ENCODE data around the gene CNIH2. TPM values are rescaled to one million over a fixed set of nuclear protein-coding genes. Genes with fewer than 3 reads are reported as not detected.

CNIH2 gene
- total and polyA plus RNA-seq, 2 of the 13 experiments (the other 11 are each of a cell fraction or from before 2014, with no cell fraction given), result 0.60 to 0.69 TPM

DNA sequence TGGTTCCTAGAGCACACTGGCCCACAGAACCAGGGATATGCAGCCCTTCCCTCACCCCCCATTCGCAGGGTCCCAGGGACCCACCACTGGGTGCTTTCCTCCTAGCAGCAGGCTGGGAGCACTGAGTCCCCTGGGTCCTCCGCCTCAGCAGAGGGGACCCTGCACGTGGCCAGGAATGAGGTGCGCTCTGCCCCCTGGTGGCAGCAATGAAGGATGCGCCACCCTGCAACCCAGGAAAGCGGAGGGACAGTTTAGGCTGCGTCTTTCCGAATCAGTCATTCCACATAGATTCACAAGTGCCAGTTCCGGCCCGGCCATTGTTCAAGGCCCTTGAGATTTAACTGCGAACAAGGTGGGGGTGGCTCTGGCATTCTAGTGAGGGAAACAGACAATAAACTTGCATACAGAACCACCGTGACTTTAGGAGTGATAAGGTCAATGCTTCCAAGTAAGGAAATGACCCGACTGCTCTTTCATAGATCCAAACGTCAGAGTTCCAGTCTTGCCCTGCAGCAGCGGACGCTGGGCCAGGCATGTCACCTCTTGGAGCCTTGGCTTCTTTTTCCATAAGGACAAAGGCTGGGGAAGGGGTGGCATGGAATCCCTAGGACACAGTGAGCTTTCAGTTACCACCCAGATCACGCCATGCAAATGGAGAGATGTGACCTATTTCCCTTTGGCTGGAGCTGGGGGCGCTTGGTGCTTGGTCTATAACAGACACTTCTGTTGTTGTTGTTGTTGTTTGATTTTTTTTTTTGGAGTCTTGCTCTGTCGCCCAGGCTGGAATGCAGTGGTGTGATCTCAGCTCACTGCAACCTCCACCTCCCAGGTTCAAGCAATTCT, 50.5 kb downstream of the CNIH2 start (continued):
- TF ChIP-seq, protein P1, sequence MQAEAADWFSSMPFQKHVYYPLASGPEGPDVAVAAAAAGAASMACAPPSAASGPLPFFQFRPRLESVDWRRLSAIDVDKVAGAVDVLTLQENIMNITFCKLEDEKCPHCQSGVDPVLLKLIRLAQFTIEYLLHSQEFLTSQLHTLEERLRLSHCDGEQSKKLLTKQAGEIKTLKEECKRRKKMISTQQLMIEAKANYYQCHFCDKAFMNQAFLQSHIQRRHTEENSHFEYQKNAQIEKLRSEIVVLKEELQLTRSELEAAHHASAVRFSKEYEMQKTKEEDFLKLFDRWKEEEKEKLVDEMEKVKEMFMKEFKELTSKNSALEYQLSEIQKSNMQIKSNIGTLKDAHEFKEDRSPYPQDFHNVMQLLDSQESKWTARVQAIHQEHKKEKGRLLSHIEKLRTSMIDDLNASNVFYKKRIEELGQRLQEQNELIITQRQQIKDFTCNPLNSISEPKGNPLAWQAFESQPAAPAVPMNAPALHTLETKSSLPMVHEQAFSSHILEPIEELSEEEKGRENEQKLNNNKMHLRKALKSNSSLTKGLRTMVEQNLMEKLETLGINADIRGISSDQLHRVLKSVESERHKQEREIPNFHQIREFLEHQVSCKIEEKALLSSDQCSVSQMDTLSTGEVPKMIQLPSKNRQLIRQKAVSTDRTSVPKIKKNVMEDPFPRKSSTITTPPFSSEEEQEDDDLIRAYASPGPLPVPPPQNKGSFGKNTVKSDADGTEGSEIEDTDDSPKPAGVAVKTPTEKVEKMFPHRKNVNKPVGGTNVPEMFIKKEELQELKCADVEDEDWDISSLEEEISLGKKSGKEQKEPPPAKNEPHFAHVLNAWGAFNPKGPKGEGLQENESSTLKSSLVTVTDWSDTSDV (CRISPR knock-in tag; IDR thresholded peaks at IDR 0.05), result 0 out of 2 replicates have a peak, but pooled peaks have one; percentile 54
- TF ChIP-seq CEBPG (CRISPR knock-in tag; IDR thresholded peaks at IDR 0.05) (peak; percentile 39; the same call in 1 of the 2 replicates), ZNF44 (CRISPR knock-in tag; IDR thresholded peaks at IDR 0.05) (no peak), SKI (IDR thresholded peaks at IDR 0.05; ENCODE audit: partially characterized antibody) (peak; percentile 21), ZNF136 (CRISPR knock-in tag; IDR thresholded peaks at IDR 0.05; ENCODE audit: low read depth) (no peak), ZNF747 (CRISPR knock-in tag; IDR thresholded peaks at IDR 0.05; ENCODE audit: borderline replicate concordance) (no peak), ZKSCAN1 (IDR thresholded peaks at IDR 0.05; ENCODE audit: low read length) (no peak), ZNF292 (CRISPR knock-in tag; IDR thresholded peaks at IDR 0.05; ENCODE audit: borderline replicate concordance, low read depth) (no peak), SMYD3 (CRISPR knock-in tag; IDR thresholded peaks at IDR 0.05) (0 out of 2 replicates have a peak, but pooled peaks have one; percentile 19), SRF (IDR thresholded peaks at IDR 0.05; ENCODE audit: low read depth, low read length) (no peak), ZNF274 (CRISPR knock-in tag; IDR thresholded peaks at IDR 0.05) (no peak), NFRKB (IDR thresholded peaks at IDR 0.05) (no peak), PAWR (CRISPR knock-in tag; IDR thresholded peaks at IDR 0.05; ENCODE audit: borderline replicate concordance) (no peak), ZNF446 (CRISPR knock-in tag; IDR thresholded peaks at IDR 0.05) (no peak), SRSF9 (IDR thresholded peaks at IDR 0.05; ENCODE audit: borderline replicate concordance, insufficient read depth, low read depth, low read length, poor library complexity, severe bottlenecking) (no peak), MXD4 (CRISPR knock-in tag; IDR thresholded peaks at IDR 0.05) (peak; percentile 92), PHF21A (CRISPR knock-in tag; IDR thresholded peaks at IDR 0.05) (peak; percentile 64; the same call in 1 of the 2 replicates)
- TF ChIP-seq, protein P2, sequence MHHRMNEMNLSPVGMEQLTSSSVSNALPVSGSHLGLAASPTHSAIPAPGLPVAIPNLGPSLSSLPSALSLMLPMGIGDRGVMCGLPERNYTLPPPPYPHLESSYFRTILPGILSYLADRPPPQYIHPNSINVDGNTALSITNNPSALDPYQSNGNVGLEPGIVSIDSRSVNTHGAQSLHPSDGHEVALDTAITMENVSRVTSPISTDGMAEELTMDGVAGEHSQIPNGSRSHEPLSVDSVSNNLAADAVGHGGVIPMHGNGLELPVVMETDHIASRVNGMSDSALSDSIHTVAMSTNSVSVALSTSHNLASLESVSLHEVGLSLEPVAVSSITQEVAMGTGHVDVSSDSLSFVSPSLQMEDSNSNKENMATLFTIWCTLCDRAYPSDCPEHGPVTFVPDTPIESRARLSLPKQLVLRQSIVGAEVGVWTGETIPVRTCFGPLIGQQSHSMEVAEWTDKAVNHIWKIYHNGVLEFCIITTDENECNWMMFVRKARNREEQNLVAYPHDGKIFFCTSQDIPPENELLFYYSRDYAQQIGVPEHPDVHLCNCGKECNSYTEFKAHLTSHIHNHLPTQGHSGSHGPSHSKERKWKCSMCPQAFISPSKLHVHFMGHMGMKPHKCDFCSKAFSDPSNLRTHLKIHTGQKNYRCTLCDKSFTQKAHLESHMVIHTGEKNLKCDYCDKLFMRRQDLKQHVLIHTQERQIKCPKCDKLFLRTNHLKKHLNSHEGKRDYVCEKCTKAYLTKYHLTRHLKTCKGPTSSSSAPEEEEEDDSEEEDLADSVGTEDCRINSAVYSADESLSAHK (CRISPR knock-in tag; IDR thresholded peaks at IDR 0.05; ENCODE audit: borderline replicate concordance), result 0 out of 2 replicates have a peak, but pooled peaks have one; percentile 41
- TF ChIP-seq, protein P3, sequence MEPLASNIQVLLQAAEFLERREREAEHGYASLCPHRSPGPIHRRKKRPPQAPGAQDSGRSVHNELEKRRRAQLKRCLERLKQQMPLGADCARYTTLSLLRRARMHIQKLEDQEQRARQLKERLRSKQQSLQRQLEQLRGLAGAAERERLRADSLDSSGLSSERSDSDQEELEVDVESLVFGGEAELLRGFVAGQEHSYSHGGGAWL (CRISPR knock-in tag; IDR thresholded peaks at IDR 0.05), result peak; percentile 75
- TF ChIP-seq, protein P4, sequence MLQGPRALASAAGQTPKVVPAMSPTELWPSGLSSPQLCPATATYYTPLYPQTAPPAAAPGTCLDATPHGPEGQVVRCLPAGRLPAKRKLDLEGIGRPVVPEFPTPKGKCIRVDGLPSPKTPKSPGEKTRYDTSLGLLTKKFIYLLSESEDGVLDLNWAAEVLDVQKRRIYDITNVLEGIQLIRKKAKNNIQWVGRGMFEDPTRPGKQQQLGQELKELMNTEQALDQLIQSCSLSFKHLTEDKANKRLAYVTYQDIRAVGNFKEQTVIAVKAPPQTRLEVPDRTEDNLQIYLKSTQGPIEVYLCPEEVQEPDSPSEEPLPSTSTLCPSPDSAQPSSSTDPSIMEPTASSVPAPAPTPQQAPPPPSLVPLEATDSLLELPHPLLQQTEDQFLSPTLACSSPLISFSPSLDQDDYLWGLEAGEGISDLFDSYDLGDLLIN (CRISPR knock-in tag; IDR thresholded peaks at IDR 0.05; ENCODE audit: borderline replicate concordance), result no peak
- TF ChIP-seq, protein P5, sequence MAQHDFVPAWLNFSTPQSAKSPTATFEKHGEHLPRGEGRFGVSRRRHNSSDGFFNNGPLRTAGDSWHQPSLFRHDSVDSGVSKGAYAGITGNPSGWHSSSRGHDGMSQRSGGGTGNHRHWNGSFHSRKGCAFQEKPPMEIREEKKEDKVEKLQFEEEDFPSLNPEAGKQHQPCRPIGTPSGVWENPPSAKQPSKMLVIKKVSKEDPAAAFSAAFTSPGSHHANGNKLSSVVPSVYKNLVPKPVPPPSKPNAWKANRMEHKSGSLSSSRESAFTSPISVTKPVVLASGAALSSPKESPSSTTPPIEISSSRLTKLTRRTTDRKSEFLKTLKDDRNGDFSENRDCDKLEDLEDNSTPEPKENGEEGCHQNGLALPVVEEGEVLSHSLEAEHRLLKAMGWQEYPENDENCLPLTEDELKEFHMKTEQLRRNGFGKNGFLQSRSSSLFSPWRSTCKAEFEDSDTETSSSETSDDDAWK (CRISPR knock-in tag; IDR thresholded peaks at IDR 0.05), result no peak

Data from HepG2 (cell line).